Measurements from ENCODE around the gene ATXN7L1. TPM values are rescaled to one million over a fixed set of nuclear protein-coding genes. Genes with fewer than 3 reads are reported as not detected.

The ATXN7L1 gene
- total and polyA plus RNA-seq, 2 donors (not counting 1 experiment from before 2014, with no cell fraction given) = 7.1 to 40.6 TPM

GRCh38 chr7:105636982-105637381, 239.4 kb downstream of the ATXN7L1 start:
- CTCF ChIA-PET = interaction anchor here (1.5 kb wide), 1 partner anchor 406 kb away, joined by 3 read pairs; no protein-coding TSS in a partner anchor
- 82% methylated on average over 6 of the region's 8 CpGs for WGBS (ENCODE audit: insufficient coverage)
- POLR2A ChIA-PET = no interaction called here

GRCh38 chr7:105635197-105635596, 241.2 kb downstream of the ATXN7L1 start:
- no peak for DNase-seq
- Histone ChIP-seq H4K20me1 (ENCODE audit: control insufficient read depth, insufficient read depth, low read length, poor library complexity, severe bottlenecking) (no peaks in the 10 kb centered on the region), H3K4me2 (replicated peaks; ENCODE audit: low read depth, low read length, poor library complexity, severe bottlenecking) (no peak overlapping the region), H3K27ac (ENCODE audit: low read length in 2 of 2) (no peak overlapping the region), H3K4me1 (ENCODE audit: control insufficient read depth in 2 of 2, insufficient read depth in 2 of 2, low read length in 2 of 2) (no peaks in the 10 kb centered on the region), H3K36me3 (replicated peaks in 1 of 2; ENCODE audit: control extremely low read depth in 1 of 2, control insufficient read depth in 1 of 2, extremely low read depth in 1 of 2, insufficient read depth in 2 of 2, low read length in 1 of 2) (peaks cover 2 to 68% of the 10 kb centered on the region in 2 experiments), H3K4me3 (ENCODE audit: control extremely low read depth in 1 of 5, extremely low read depth in 1 of 5, insufficient read depth in 1 of 5, low read depth in 2 of 5, low read length in 4 of 5) (no peak overlapping the region), H3K9ac (ENCODE audit: low read length) (no peak overlapping the region), H3K9me3 (ENCODE audit: control extremely low read depth in 1 of 3, control insufficient read depth in 2 of 3, insufficient read depth in 1 of 3, low read length in 2 of 3) (no peaks in the 10 kb centered on the region), H3K27me3 (replicated peaks in 1 of 4; ENCODE audit: control extremely low read depth in 1 of 4, control insufficient read depth in 3 of 4, insufficient read depth in 4 of 4, low read length in 3 of 4) (no peaks in the 10 kb centered on the region), H2AFZ (ENCODE audit: insufficient read depth, low read depth, low read length, poor library complexity, severe bottlenecking) (no peak overlapping the region), H3K79me2 (ENCODE audit: control insufficient read depth, insufficient read depth, low read length) (no peaks in the 10 kb centered on the region)
- H3K4me1 Mint-ChIP-seq = no peaks in the 10 kb centered on the region
- TF ChIP-seq EZH2 (IDR thresholded peaks at IDR 0.05; ENCODE audit: borderline replicate concordance, insufficient read depth, low read depth, low read length, poor library complexity, severe bottlenecking) = no peak
- TF ChIP-seq, protein P1, sequence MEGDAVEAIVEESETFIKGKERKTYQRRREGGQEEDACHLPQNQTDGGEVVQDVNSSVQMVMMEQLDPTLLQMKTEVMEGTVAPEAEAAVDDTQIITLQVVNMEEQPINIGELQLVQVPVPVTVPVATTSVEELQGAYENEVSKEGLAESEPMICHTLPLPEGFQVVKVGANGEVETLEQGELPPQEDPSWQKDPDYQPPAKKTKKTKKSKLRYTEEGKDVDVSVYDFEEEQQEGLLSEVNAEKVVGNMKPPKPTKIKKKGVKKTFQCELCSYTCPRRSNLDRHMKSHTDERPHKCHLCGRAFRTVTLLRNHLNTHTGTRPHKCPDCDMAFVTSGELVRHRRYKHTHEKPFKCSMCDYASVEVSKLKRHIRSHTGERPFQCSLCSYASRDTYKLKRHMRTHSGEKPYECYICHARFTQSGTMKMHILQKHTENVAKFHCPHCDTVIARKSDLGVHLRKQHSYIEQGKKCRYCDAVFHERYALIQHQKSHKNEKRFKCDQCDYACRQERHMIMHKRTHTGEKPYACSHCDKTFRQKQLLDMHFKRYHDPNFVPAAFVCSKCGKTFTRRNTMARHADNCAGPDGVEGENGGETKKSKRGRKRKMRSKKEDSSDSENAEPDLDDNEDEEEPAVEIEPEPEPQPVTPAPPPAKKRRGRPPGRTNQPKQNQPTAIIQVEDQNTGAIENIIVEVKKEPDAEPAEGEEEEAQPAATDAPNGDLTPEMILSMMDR (IDR thresholded peaks at IDR 0.05) = no peak
- intact Hi-C loops (cut with micrococcal nuclease) = no loop called here
- no peak for ATAC-seq (ENCODE audit: low read depth)
- no peaks in the 10 kb centered on the region for H3K9me3 Mint-ChIP-seq (ENCODE audit: insufficient read depth)
- 100% methylated on average over 3 of the region's 6 CpGs for WGBS (ENCODE audit: insufficient coverage)
- CTCF ChIA-PET = no interaction called here
- POLR2A ChIA-PET = no interaction called here
- no peak overlapping the region for H3K4me3 Mint-ChIP-seq
- no peak overlapping the region for H3K27ac Mint-ChIP-seq
- no peaks in the 10 kb centered on the region for H3K27me3 Mint-ChIP-seq

More at GRCh38 chr7:105636982-105637381, 239.4 kb downstream of the ATXN7L1 start:
- H3K4me2 ChIP-seq (replicated peaks; ENCODE audit: low read depth, low read length, poor library complexity, severe bottlenecking) = no peak overlapping the region
- H3K27me3 ChIP-seq (replicated peaks in 1 of 4; ENCODE audit: control extremely low read depth in 1 of 4, control insufficient read depth in 3 of 4, insufficient read depth in 4 of 4, low read length in 3 of 4) = no peaks in the 10 kb centered on the region
- Mint-ChIP-seq H3K27ac (no peak overlapping the region), H3K27me3 (no peaks in the 10 kb centered on the region), H3K4me3 (no peak overlapping the region), H3K4me1 (no peaks in the 10 kb centered on the region), H3K9me3 (ENCODE audit: insufficient read depth) (no peaks in the 10 kb centered on the region)
- H2AFZ ChIP-seq (ENCODE audit: insufficient read depth, low read depth, low read length, poor library complexity, severe bottlenecking) = no peak overlapping the region
- no peak overlapping the region for H3K4me3 ChIP-seq (ENCODE audit: control extremely low read depth in 1 of 5, extremely low read depth in 1 of 5, insufficient read depth in 1 of 5, low read depth in 2 of 5, low read length in 4 of 5)
- ATAC-seq (ENCODE audit: low read depth) = no peak
- no peaks in the 10 kb centered on the region for H4K20me1 ChIP-seq (ENCODE audit: control insufficient read depth, insufficient read depth, low read length, poor library complexity, severe bottlenecking)
- intact Hi-C loops (cut with micrococcal nuclease) = no loop called here
- H3K9me3 ChIP-seq (ENCODE audit: control extremely low read depth in 1 of 3, control insufficient read depth in 2 of 3, insufficient read depth in 1 of 3, low read length in 2 of 3) = no peaks in the 10 kb centered on the region
- no peak for DNase-seq
- H3K9ac ChIP-seq (ENCODE audit: low read length) = no peak overlapping the region
- H3K36me3 ChIP-seq (replicated peaks in 1 of 2; ENCODE audit: control extremely low read depth in 1 of 2, control insufficient read depth in 1 of 2, extremely low read depth in 1 of 2, insufficient read depth in 2 of 2, low read length in 1 of 2) = peaks cover 0 to 73% of the 10 kb centered on the region in 2 experiments
- no peaks in the 10 kb centered on the region for H3K79me2 ChIP-seq (ENCODE audit: control insufficient read depth, insufficient read depth, low read length)
- no peaks in the 10 kb centered on the region for H3K4me1 ChIP-seq (ENCODE audit: control insufficient read depth in 2 of 2, insufficient read depth in 2 of 2, low read length in 2 of 2)
- TF ChIP-seq, protein P1 (IDR thresholded peaks at IDR 0.05) = no peak
- no peak for TF ChIP-seq EZH2 (IDR thresholded peaks at IDR 0.05; ENCODE audit: borderline replicate concordance, insufficient read depth, low read depth, low read length, poor library complexity, severe bottlenecking)
- no peak overlapping the region for H3K27ac ChIP-seq (ENCODE audit: low read length in 2 of 2)
